HepG2 (cell line): ENCODE results near the gene TNK1. TPM values are rescaled to one million over a fixed set of nuclear protein-coding genes. Genes with fewer than 3 reads are reported as not detected.

Experiments
- ATAC-seq: fragments of 200-7000 bp; cut with Tn5 transposase; 3 replicates; pipeline ENCODE4 v1.9.1; 2020; ENCODE audit warnings: mild to moderate bottlenecking, moderate library complexity
- BruUV-seq: library from RNA; stranded (reverse); fragments of 400-500 nt; replicated peaks from 2 replicates; lab custom pipeline; 2021; lab: Mats Ljungman, UMichigan
- CTCF ChIA-PET: fragments of 300-600 bp; formaldehyde crosslinking; extraction: SDS; loops from one replicate; lab custom pipeline; 2021; ENCODE audit warnings: low total read pairs, inconsistent platforms, low intra/inter-chr PET ratio; lab: Yijun Ruan, JAX
- POLR2A ChIA-PET: fragments of 350-600 bp; sonication (Branson Sonifier 250); formaldehyde crosslinking; loops from one replicate; lab custom pipeline; 2020; ENCODE audit warnings: antibody characterized with exemption, inconsistent platforms; lab: Yijun Ruan, JAX
- DNase-seq: peaks from one replicate; pipeline ENCODE4 v3.0.0-alpha.2; 2015; ENCODE audit warnings: low spot score
- FAIRE-seq: peaks from 3 replicates; lab custom pipeline; 2011; peaks lifted over from hg19 to GRCh38; lab: Jason Lieb, UNC
- H2AFZ ChIP-seq: one replicate; pipeline ENCODE4 v1.6.1; 2011; ENCODE audit warnings: low read length, inconsistent platforms
- H3K27ac ChIP-seq: fragments of 300-600 bp; 3 replicates; pipeline ENCODE4 v1.8.0; 2011; ENCODE audit warnings: mixed run types, mild to moderate bottlenecking, mixed read lengths, low read length, inconsistent platforms; ENCODE audit not compliant: insufficient read depth; ENCODE audit errors: extremely low read length
- H3K27me3 ChIP-seq, 2 experiments: fragments of 200-600 bp in 1 of 2; 2 replicates in 1 of 2; 3 replicates in 1 of 2; pipeline versions ENCODE4 v1.6.0 to v1.8.0; 2011; ENCODE audit warnings: low read length in 2 of 2, mild to moderate bottlenecking in 2 of 2, moderate library complexity in 2 of 2, inconsistent platforms in 1 of 2; ENCODE audit not compliant: insufficient read depth in 2 of 2, control insufficient read depth in 1 of 2
- H3K36me3 ChIP-seq, 2 experiments: fragments of 200-600 bp in 1 of 2; replicated peaks in 1 of 2; 2 replicates in 1 of 2; 3 replicates in 1 of 2; pipeline versions ENCODE4 v1.5.1 to v1.8.0; 2011; ENCODE audit warnings: low read length in 2 of 2, inconsistent platforms in 1 of 2; ENCODE audit not compliant: insufficient read depth in 2 of 2, control insufficient read depth in 1 of 2
- H3K4me1 ChIP-seq: 2 replicates; pipeline ENCODE4 v1.5.1; 2012; ENCODE audit warnings: low read length, inconsistent platforms; ENCODE audit not compliant: insufficient read depth
- H3K4me2 ChIP-seq: 2 replicates; pipeline ENCODE4 v1.6.0; 2011; ENCODE audit warnings: low read depth, low read length, inconsistent platforms
- H3K4me3 ChIP-seq, 3 experiments: fragments of 200-600 bp in 1 of 3; sonication (generic), shearing (Covaris generic) in 1 of 3; replicated peaks in 1 of 3; 2 replicates each; pipeline ENCODE4 v1.5.1; 2011 to 2016; ENCODE audit warnings: low read length in 3 of 3, inconsistent platforms in 2 of 3, low read depth in 2 of 3, mild to moderate bottlenecking in 2 of 3, control low read depth in 1 of 3, mixed read lengths in 1 of 3; ENCODE audit not compliant: insufficient read depth in 1 of 3
- H3K79me2 ChIP-seq: one replicate; pipeline ENCODE4 v1.6.1; 2011; ENCODE audit warnings: low read length, inconsistent platforms; ENCODE audit not compliant: insufficient read depth
- H3K9ac ChIP-seq: 2 replicates; pipeline ENCODE4 v1.6.0; 2011; ENCODE audit warnings: mild to moderate bottlenecking, low read depth, low read length, inconsistent platforms; ENCODE audit not compliant: insufficient read depth
- H3K9me3 ChIP-seq: 2 replicates; pipeline ENCODE4 v1.5.1; 2012; ENCODE audit warnings: mild to moderate bottlenecking, low read length
- H4K20me1 ChIP-seq: 2 replicates; pipeline ENCODE4 v1.6.0; 2011; ENCODE audit warnings: inconsistent platforms, mild to moderate bottlenecking, low read length, moderate library complexity; ENCODE audit not compliant: insufficient read depth
- AGO2 ChIP-seq: fragments of 200-400 bp; formaldehyde crosslinking; optimal IDR thresholded peaks from 2 replicates; pipeline ENCODE3; 2017; ENCODE audit warnings: mild to moderate bottlenecking, low read depth, low read length, moderate library complexity
- ATM ChIP-seq: fragments of 450-650 bp; IDR thresholded peaks from 2 replicates; pipeline ENCODE4 v1.7.1; 2017; ENCODE audit warnings: mild to moderate bottlenecking, borderline replicate concordance
- ETV6 ChIP-seq: sonication (generic); formaldehyde crosslinking; conservative IDR thresholded peaks from 2 replicates; pipeline ENCODE4 v1.4.0; 2020; ENCODE audit warnings: missing genetic modification reagents
- NR2C2 ChIP-seq: sonication (generic); formaldehyde crosslinking; IDR thresholded peaks from 2 replicates; pipeline ENCODE4 v1.4.0; 2020; ENCODE audit warnings: missing genetic modification reagents, mild to moderate bottlenecking, moderate library complexity, borderline replicate concordance
- PATZ1 ChIP-seq: sonication (generic); formaldehyde crosslinking; IDR thresholded peaks from 2 replicates; pipeline ENCODE4 v1.4.0; 2020; ENCODE audit warnings: missing genetic modification reagents
- REL ChIP-seq: sonication (generic); formaldehyde crosslinking; conservative IDR thresholded peaks from 2 replicates; pipeline ENCODE4 v1.8.0; 2022; ENCODE audit warnings: mild to moderate bottlenecking, missing genetic modification reagents, moderate library complexity
- SAFB2 ChIP-seq: sonication (generic); formaldehyde crosslinking; IDR thresholded peaks from 2 replicates; pipeline ENCODE4 v1.5.1; 2020; ENCODE audit warnings: missing genetic modification reagents, low read depth, mild to moderate bottlenecking, borderline replicate concordance
- TAF1 ChIP-seq: sonication (generic); formaldehyde crosslinking; IDR thresholded peaks from 2 replicates; pipeline ENCODE4 v1.4.0; 2020; ENCODE audit warnings: missing genetic modification reagents
- TBX3 ChIP-seq: fragments of 450-650 bp; IDR thresholded peaks from 2 replicates; pipeline ENCODE4 v1.6.1; 2017; ENCODE audit warnings: antibody characterized with exemption, mild to moderate bottlenecking, inconsistent platforms, borderline replicate concordance
- TIGD3 ChIP-seq: sonication (generic); formaldehyde crosslinking; IDR thresholded peaks from 2 replicates; pipeline ENCODE4 v1.5.1; 2020; ENCODE audit warnings: mild to moderate bottlenecking, missing genetic modification reagents, borderline replicate concordance
- ZFY ChIP-seq: sonication (generic); formaldehyde crosslinking; IDR thresholded peaks from 2 replicates; pipeline ENCODE4 v1.4.0; 2020; ENCODE audit warnings: missing genetic modification reagents
- ZNF670 ChIP-seq: sonication (generic); formaldehyde crosslinking; IDR thresholded peaks from 2 replicates; pipeline ENCODE4 v1.8.0; 2022; ENCODE audit warnings: mild to moderate bottlenecking, missing genetic modification reagents, borderline replicate concordance
- ZNF687 ChIP-seq: sonication (generic); formaldehyde crosslinking; IDR thresholded peaks from 2 replicates; pipeline ENCODE4 v1.5.1; 2020; ENCODE audit warnings: mild to moderate bottlenecking, missing genetic modification reagents, moderate library complexity
- ZNF841 ChIP-seq: sonication (generic); formaldehyde crosslinking; IDR thresholded peaks from 2 replicates; pipeline ENCODE4 v1.8.1; 2023; ENCODE audit warnings: missing genetic modification reagents, borderline replicate concordance
- WGBS: methylation state at CpG from one replicate; pipeline ENCODE4 v1.1.6; 2017; ENCODE audit warnings: low lambda C conversion rate; 5-methylcytosine and 5-hydroxymethylcytosine counted together
- in situ Hi-C: cut with HindIII; loops from 2 replicates; pipeline ENCODE4 v1.10.0; 2017; ENCODE audit warnings: low pct_unique_long_range_greater_than_20kb; ENCODE audit not compliant: extremely low pct_ligation_motif_present
- intact Hi-C: fragments of 100-400 bp; cut with micrococcal nuclease; formaldehyde crosslinking; loops from one replicate; pipeline ENCODE4 v1.10.0; 2022; ENCODE audit not compliant: unreplicated experiment
- polyA plus RNA-seq, 8 experiments: library from polyadenylated mRNA; depleted of rRNA in 3 of 8; stranded (reverse) in 7 of 8; unstranded in 1 of 8; fragments of >200 nt; fragmentation: Illumina TruSeq in 4 of 8; extraction: Trizol in 4 of 8; gene quantifications; 2 replicates each; pipeline versions ENCODE4 v1.2.1 to v1.2.3, GENCODE V29; 2011 to 2016; ENCODE audit warnings: low read depth in 4 of 8, missing spikeins in 1 of 8, mixed read lengths in 1 of 8; ENCODE audit not compliant: insufficient read depth in 1 of 8
- total RNA-seq, 5 experiments: library from RNA; depleted of rRNA; stranded (reverse); fragments of >200 nt; fragmentation: Illumina TruSeq; extraction: Trizol; gene quantifications; 2 replicates each; pipeline ENCODE4 v1.2.3, GENCODE V29; 2016; ENCODE audit warnings: low read depth in 1 of 5

TNK1 gene
- total and polyA plus RNA-seq, 2 of the 13 experiments (the other 11 are each of a cell fraction or from before 2014, with no cell fraction given) = 2.0 to 3.5 TPM

- TF ChIP-seq TAF1 = peak; percentile 73
- peak; percentile 69 for TF ChIP-seq ZFY (CRISPR knock-in tag)
- 0 out of 2 replicates have a peak, but pooled peaks have one; percentile 0 for TF ChIP-seq TIGD3 (CRISPR knock-in tag)
- TF ChIP-seq ATM = no peak
- 0 out of 2 replicates have a peak, but pooled peaks have one; percentile 27 for TF ChIP-seq NR2C2 (CRISPR knock-in tag)
- peak; percentile 65 for TF ChIP-seq AGO2
- peak; percentile 29; the same call in 1 of the 2 replicates for TF ChIP-seq PATZ1 (CRISPR knock-in tag)
- TF ChIP-seq REL (CRISPR knock-in tag) = no peak
- TF ChIP-seq, all 625 proteins: peak for 83
Observed at GRCh38 chr17:7380855-7381683, at the start of gene TNK1 (continued).

GRCh38 chr17:7332111-7332510, 48.8 kb upstream of the TNK1 start:
- Histone ChIP-seq H4K20me1 (no peaks in the 10 kb centered on the region), H3K36me3 (no peaks in the 10 kb centered on the region), H2AFZ (no peak overlapping the region), H3K79me2 (peaks cover 12% of the 10 kb centered on the region), H3K9ac (no peak overlapping the region), H3K27me3 (peaks cover 0 to 4% of the 10 kb centered on the region in 2 experiments; a peak in 3 of 5 replicates), H3K27ac (no peak overlapping the region), H3K4me3 (no peak overlapping the region), H3K4me2 (peak overlapping the region; percentile 12; the same call in 1 of the 2 replicates), H3K9me3 (no peaks in the 10 kb centered on the region), H3K4me1 (peaks cover 38% of the 10 kb centered on the region)
- POLR2A ChIA-PET = no interaction called here
- no peak for ATAC-seq
- CTCF ChIA-PET = no interaction called here
- in situ Hi-C loops = no loop called here
- intact Hi-C loops = no loop called here
- no TSS peak for BruUV-seq
- FAIRE-seq = no peak
- DNase-seq = no peak
- 20% methylated on average over 5 of the region's 7 CpGs for WGBS
- no peak for TF ChIP-seq SAFB2 (CRISPR knock-in tag)
- no peak for TF ChIP-seq ETV6 (CRISPR knock-in tag)
- TF ChIP-seq ZNF687 = no peak
- no peak for TF ChIP-seq ZNF670 (CRISPR knock-in tag)
- TF ChIP-seq TBX3 = no peak
- no peak for TF ChIP-seq ZNF841 (CRISPR knock-in tag)
- TF ChIP-seq TAF1 = no peak
